ENCODE measurements around the gene ZNF283.
"Not testable (repeated sequence)": the region's sequence is repeated elsewhere in the genome, so short reads cannot be mapped to it uniquely, and the experiment has no call there.

Gene ZNF283

GRCh38 chr19:43802216-43802951 is 24.7 kb upstream of the ZNF283 start, which contains the start of gene LYPD5:
TSS of gene LYPD5 (minus strand) at chr19:43802447. CDS start at chr19:43802380, 67 bp downstream.
- peak; percentile 38 for DNase-seq

GRCh38 chr19:43804432-43804831 is 22.7 kb upstream of the ZNF283 start:
- DNase-seq: no peak

DNA sequence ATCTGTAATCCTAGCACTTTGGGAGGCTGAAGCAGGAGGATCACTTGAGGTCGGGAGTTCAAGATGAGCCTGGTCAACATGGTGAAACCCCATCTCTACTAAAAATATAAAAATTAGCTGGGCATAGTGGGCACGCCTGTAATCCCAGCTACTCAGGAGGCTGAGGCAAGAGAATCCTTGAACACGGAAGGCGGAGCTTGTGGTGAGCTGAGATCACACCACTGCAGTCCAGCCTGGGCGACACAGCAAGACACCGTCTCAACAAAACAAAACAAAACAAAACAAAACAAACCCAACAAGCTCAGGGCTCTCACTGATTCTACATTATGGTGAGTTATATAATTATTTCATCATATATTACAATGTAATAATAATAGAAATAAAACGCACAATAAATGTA is 20.7 kb upstream of the ZNF283 start:
- not testable (repeated sequence) for DNase-seq

- no peak for DNase-seq
These were observed 20.3 kb upstream of the ZNF283 start for GRCh38 chr19:43806848-43807247.

GRCh38 chr19:43807651-43808050 is 19.5 kb upstream of the ZNF283 start:
- DNase-seq: no peak

DNA sequence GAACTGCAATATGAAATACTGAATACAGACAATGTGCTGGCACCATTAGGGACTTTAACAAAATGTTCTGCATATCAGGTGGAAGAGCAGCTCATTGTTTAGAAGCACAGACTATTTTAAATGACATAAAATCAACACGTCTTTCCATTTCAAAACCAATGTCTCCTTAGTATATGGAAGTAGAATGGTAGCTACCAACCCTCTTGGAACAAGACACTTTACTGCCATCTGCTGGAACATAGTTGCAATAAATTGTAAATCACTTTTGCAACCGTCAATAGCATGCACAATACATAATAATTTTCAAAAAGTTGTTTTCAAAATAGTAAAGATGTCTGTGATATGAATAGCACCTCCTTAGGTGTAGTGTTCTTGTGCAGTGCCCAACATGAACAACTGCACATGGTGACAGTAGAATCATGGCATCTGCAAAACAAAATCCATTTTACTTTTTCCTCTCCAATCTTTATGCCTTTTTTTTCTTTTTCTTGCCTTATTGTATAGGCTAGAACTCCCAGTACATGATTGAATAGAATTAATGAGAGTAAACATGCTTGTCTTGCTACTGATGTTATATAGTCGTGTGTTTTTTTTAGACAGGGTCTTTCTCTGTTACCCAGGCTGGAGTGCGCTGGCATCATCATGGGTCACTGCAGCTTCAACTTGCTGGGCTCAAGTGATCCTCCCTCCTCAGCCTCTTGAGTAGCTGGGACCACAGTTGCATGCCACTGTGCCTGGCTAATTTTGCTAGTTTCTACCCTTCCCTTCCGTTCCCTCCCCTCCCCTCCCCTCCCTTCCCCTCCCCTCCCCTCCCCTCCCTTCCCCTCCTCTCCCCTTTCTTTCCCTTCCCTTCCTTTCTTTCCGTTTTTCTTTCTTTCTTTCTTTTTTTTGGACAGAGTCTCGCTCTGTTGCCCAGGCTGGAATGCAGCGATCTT is 17.1 kb upstream of the ZNF283 start:
- no peak for DNase-seq

GRCh38 chr19:43811837-43812236 is 15.3 kb upstream of the ZNF283 start:
- no peak for DNase-seq

GRCh38 chr19:43812259-43812658 is 14.9 kb upstream of the ZNF283 start:
- no peak for DNase-seq

- DNase-seq: no peak
These were observed 14.4 kb upstream of the ZNF283 start for GRCh38 chr19:43812688-43813087.

DNA sequence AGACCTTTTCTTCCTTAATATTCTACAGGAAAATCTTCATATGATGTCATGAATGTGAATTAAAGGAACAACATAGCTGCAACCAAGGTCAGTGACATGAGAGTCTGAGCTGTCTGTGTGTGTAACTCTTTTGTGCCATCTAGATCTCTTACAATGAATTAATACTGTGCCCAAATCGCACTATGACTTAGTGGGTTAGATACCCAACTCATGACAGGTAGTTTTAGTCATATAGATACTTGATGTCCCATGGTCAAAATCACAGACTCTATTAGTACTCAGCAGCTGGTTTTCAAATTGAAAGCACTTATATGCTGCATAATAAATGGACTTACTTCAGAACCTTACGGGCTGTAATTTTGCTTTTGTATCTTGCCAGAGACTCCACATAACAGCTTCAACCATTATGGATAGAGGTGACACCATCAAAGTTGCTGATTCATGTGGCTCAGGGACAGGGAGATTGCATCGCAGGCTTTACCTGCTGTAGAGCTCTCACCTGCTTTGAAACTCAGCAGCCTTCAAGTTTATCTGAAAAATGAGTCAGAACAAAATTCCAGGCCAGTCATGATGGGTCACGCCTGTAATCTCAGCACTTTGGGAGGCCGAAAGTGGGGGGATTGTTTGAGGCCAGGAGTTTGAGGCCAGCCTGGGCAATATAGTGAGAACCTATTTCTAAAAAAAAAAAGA is 12.3 kb upstream of the ZNF283 start:
- DNase-seq: no peak

DNA sequence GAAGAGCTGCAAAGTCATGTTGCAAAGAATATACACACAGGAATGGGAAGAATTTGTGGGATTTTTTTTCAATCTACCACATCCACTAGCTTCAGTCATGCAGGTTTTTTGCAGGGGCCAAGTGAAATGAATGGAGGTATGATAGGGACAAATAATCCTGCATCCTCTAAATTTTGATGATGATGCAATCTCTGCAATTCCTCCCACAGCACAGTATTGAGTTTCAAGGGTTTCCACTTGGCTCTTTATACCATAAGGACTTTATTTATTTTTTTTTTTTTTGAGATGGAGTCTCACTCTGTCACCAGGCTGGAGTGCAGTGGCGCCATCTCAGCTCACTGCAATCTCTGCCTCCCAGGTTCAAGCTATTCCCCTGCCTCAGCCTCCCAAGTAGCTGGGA is 9.7 kb upstream of the ZNF283 start:
- not testable (repeated sequence) for DNase-seq

GRCh38 chr19:43818500-43818899 is 8.6 kb upstream of the ZNF283 start:
- no peak for DNase-seq

- DNase-seq: no peak
These were observed 6.8 kb upstream of the ZNF283 start for GRCh38 chr19:43820098-43820883.

DNA sequence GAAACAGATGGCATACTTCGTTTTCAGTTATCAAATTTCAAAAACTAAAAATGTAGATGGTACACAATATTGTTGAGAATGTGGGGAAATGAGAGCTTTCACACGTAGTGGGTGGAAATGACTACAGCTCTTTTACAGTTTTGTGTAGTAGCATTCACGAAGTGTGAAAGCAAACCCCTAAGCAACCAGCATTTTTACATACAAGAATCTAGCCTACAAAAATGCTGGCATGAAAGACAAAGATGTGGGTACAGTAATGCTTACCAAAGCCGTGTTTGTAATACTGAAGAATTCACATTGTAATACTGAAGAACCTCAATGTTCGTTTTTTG is 6.3 kb upstream of the ZNF283 start:
- no peak for DNase-seq

GRCh38 chr19:43823856-43824255 is 3.3 kb upstream of the ZNF283 start:
- not testable (repeated sequence) for DNase-seq

DNA sequence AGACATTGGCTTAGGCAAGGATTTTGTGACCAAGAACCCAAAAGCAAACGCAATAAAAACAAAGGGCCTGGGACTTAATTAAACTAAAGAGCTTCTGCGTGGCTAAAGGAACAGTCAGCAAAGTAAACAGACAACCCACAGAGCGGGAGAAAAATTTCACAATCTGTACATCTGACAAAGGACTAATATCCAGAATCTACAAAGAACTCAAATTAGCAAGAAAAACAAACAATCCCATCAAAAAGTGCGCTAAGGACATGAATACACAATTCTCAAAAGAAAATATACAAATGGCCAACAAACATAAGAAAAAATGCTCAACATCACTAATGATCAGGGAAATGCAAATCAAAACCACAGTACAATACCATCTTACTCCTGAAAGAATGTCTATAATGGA is 2.5 kb upstream of the ZNF283 start:
- DNase-seq: not testable (repeated sequence)

DNA sequence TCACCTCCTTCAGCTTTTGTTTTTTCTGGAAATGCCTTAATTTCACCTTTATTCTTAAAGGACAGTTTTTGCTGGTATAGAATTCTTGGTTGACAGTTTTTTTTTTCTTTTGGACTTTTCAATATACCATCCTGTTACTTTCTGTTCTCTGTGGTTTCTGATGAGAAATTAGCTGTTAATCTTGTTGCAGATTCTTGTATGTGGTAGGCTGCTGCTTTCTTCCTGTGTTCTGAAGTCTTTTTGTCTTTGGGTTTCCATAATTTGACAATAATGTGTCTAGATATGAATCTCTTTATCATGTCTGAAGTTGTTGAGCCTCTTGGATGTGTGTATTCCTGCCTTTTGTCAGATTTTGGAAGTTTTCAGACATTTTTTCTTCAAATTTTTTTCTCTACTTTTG is 12.0 kb downstream of the ZNF283 start:
- no peak for DNase-seq

DNA sequence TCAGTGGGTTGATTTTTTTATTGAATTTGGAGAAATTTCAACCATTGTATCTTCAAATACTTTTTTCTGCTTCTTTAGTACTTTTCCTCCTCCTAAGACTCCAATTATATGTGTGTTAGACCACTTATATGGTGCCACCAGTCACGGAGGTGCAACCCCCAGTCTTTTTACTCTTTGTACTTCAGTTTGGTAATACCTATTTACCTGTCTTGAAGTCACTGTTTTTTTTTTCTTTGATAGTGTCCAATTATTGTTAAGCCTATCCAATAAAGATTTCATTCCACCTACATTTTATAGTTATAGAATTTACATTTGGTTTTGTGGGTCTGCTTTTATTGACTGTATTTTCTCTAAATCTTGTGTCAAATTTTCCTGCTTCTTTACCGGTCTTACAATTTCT is 14.9 kb downstream of the ZNF283 start:
- DNase-seq: no peak

DNA sequence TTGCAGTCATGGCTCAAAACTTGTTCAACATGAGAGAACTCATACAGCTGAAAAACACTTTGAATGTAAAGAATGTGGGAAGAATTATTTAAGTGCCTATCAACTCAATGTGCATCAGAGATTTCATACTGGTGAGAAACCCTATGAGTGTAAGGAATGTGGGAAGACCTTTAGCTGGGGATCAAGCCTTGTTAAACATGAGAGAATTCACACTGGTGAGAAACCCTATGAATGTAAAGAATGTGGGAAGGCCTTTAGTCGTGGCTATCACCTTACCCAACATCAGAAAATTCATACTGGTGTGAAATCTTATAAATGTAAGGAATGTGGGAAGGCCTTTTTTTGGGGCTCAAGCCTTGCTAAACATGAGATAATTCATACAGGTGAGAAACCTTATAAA is 20.1 kb downstream of the ZNF283 start:
- DNase-seq: no peak

DNA sequence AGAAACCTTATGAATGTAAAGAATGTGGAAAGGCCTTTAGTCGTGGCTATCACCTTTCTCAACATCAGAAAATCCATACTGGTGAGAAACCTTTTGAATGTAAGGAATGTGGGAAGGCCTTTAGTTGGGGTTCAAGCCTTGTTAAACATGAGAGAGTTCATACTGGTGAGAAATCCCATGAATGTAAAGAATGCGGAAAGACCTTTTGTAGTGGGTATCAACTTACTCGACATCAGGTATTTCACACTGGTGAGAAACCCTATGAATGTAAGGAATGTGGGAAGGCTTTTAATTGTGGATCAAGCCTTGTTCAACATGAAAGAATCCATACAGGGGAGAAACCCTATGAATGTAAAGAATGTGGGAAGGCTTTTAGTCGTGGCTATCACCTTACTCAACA is 20.8 kb downstream of the ZNF283 start:
- DNase-seq: no peak

DNA sequence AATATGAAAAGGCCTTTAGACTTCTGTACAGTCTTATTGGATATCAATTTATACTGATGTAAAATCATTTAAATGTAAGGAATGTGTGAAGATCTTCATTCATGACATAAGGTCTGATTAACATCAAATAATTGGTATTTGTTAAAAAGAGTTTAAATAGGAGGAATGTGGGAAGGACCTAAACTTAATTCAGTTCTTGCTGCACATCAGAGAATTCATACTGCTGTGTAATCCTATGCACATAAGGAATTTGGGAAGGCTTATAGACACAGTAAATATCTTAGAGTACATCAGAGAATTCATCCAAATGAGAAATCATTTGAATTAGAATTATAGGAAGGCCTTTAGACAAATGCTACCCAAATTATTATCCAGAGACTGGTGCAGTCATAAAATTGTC is 21.7 kb downstream of the ZNF283 start:
- no peak for DNase-seq

DNA sequence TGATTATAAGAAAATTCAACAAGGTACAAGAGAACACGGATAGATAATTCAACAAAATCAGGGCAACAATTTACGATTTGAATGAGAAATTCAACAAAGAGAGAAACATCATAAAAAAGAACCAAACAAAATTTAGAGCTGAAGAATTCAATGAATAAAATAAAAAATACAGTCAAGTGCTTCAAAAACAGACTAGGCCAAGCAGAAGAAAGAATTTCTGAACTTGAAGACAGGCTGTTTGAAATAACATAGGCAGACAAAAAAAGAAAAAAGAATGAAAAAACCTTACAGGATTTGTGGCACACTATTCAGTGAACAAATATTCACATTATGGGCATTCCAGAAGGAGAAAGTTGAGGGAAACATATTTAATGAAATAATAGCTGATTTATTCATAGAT is 31.1 kb downstream of the ZNF283 start:
- no peak for DNase-seq

DNA sequence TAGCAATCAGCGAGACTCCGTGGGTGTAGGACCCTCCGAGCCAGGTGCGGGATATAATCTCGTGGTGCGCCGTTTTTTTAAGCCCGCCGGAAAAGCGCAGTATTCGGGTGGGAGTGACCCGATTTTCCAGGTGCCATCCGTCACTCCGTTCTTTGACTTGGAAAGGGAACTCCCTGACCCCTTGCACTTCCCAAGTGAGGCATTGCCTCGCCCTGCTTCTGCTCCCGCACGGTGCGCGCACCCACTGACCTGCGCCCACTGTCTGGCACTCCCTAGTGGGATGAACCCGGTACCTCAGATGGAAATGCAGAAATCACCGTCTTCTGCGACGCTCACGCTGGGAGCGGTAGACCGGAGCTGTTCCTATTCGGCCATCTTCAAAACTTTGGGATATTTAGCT is 39.8 kb downstream of the ZNF283 start:
- not testable (repeated sequence) for DNase-seq

Measured in islet precursor cell (in vitro differentiated cells).